HepG2 (cell line): ENCODE measurements around the gene WBP1. TPM values are rescaled to one million over a fixed set of nuclear protein-coding genes. Genes with fewer than 3 reads are reported as not detected.

Experiments used
- AHR ChIP-seq: IDR thresholded peaks from 2 replicates; pipeline ENCODE4 v1.6.1; 2018; ENCODE audit warnings: missing genetic modification reagents, missing compliant biosample characterization
- ARID2 ChIP-seq: sonication (generic); formaldehyde crosslinking; IDR thresholded peaks from 2 replicates; pipeline ENCODE4 v1.8.1; 2022; ENCODE audit warnings: mild to moderate bottlenecking, missing genetic modification reagents, borderline replicate concordance
- ATRX ChIP-seq: sonication (generic); formaldehyde crosslinking; IDR thresholded peaks from 2 replicates; pipeline ENCODE4 v1.4.0; 2020; ENCODE audit warnings: missing genetic modification reagents, borderline replicate concordance
- BCL6 ChIP-seq: IDR thresholded peaks from 2 replicates; pipeline ENCODE4 v1.6.1; 2016; ENCODE audit warnings: missing genetic modification reagents, missing compliant biosample characterization
- CAMTA2 ChIP-seq: sonication (generic); formaldehyde crosslinking; IDR thresholded peaks from 2 replicates; pipeline ENCODE4 v1.4.0; 2020; ENCODE audit warnings: mild to moderate bottlenecking, missing genetic modification reagents, borderline replicate concordance
- DDIT3 ChIP-seq: sonication (generic); formaldehyde crosslinking; IDR thresholded peaks from 2 replicates; pipeline ENCODE4 v1.4.0; 2020; ENCODE audit warnings: mild to moderate bottlenecking, missing genetic modification reagents
- MIXL1 ChIP-seq: IDR thresholded peaks from 2 replicates; pipeline ENCODE4 v1.6.1; 2016
- MXD1 ChIP-seq: sonication (generic); formaldehyde crosslinking; IDR thresholded peaks from 2 replicates; pipeline ENCODE4 v1.4.0; 2020; ENCODE audit warnings: mild to moderate bottlenecking, missing genetic modification reagents
- PHB2 ChIP-seq: fragments of 450-650 bp; IDR thresholded peaks from 2 replicates; pipeline ENCODE4 v1.6.1; 2018; ENCODE audit not compliant: partially characterized antibody
- PREB ChIP-seq: sonication (generic); formaldehyde crosslinking; IDR thresholded peaks from 2 replicates; pipeline ENCODE4 v1.4.0; 2020; ENCODE audit warnings: missing genetic modification reagents
- RAD51 ChIP-seq: fragments of 450-650 bp; IDR thresholded peaks from 2 replicates; pipeline ENCODE4 v1.6.1; 2016; ENCODE audit warnings: borderline replicate concordance
- REL ChIP-seq: sonication (generic); formaldehyde crosslinking; conservative IDR thresholded peaks from 2 replicates; pipeline ENCODE4 v1.8.0; 2022; ENCODE audit warnings: mild to moderate bottlenecking, missing genetic modification reagents, moderate library complexity
- REXO4 ChIP-seq: sonication (generic); formaldehyde crosslinking; IDR thresholded peaks from 2 replicates; pipeline ENCODE4 v1.8.0; 2022; ENCODE audit warnings: missing genetic modification reagents, mild to moderate bottlenecking, borderline replicate concordance
- SAP130 ChIP-seq: IDR thresholded peaks from 2 replicates; pipeline ENCODE4 v1.6.1; 2016; ENCODE audit warnings: low read depth
- SKI ChIP-seq: fragments of 450-650 bp; IDR thresholded peaks from one replicate; pipeline ENCODE4 v1.6.1; 2018; ENCODE audit warnings: mild to moderate bottlenecking; ENCODE audit not compliant: partially characterized antibody
- SMARCC2 ChIP-seq: fragments of 450-650 bp; IDR thresholded peaks from 2 replicates; pipeline ENCODE4 v1.6.1; 2017; ENCODE audit warnings: antibody characterized with exemption, mild to moderate bottlenecking
- SNAPC2 ChIP-seq: sonication (generic); formaldehyde crosslinking; IDR thresholded peaks from 2 replicates; pipeline ENCODE4 v1.8.1; 2022; ENCODE audit warnings: mild to moderate bottlenecking, missing genetic modification reagents
- THYN1 ChIP-seq: sonication (generic); formaldehyde crosslinking; IDR thresholded peaks from 2 replicates; pipeline ENCODE4 v1.8.1; 2023; ENCODE audit warnings: low read depth, mild to moderate bottlenecking, moderate library complexity, missing genetic modification reagents, borderline replicate concordance
- USF2 ChIP-seq, 2 experiments: sonication (generic) in 1 of 2; formaldehyde crosslinking in 1 of 2; IDR thresholded peaks; 2 replicates each; pipeline versions ENCODE4 v1.5.1 to v1.6.1; 2011 to 2020; ENCODE audit warnings: borderline replicate concordance in 1 of 2, low read depth in 1 of 2, low read length in 1 of 2, mild to moderate bottlenecking in 1 of 2, missing genetic modification reagents in 1 of 2, moderate library complexity in 1 of 2
- ZFP91 ChIP-seq: sonication (generic); formaldehyde crosslinking; IDR thresholded peaks from 2 replicates; pipeline ENCODE4 v1.9.0; 2022; ENCODE audit warnings: missing genetic modification reagents, mild to moderate bottlenecking, borderline replicate concordance
- ZNF556 ChIP-seq: sonication (generic); formaldehyde crosslinking; IDR thresholded peaks from 2 replicates; pipeline ENCODE4 v1.4.0; 2020; ENCODE audit warnings: mild to moderate bottlenecking, missing genetic modification reagents, borderline replicate concordance
- ZNF766 ChIP-seq: sonication (generic); formaldehyde crosslinking; IDR thresholded peaks from 2 replicates; pipeline ENCODE4 v1.5.0; 2020; ENCODE audit warnings: missing genetic modification reagents, borderline replicate concordance
- ZNF839 ChIP-seq: sonication (generic); formaldehyde crosslinking; IDR thresholded peaks from 2 replicates; pipeline ENCODE4 v1.4.0; 2020; ENCODE audit warnings: missing genetic modification reagents, mild to moderate bottlenecking, borderline replicate concordance
- ZSCAN25 ChIP-seq: sonication (generic); formaldehyde crosslinking; IDR thresholded peaks from 2 replicates; pipeline ENCODE4 v1.8.0; 2022; ENCODE audit warnings: mild to moderate bottlenecking, missing genetic modification reagents
- polyA plus RNA-seq, 8 experiments: library from polyadenylated mRNA; depleted of rRNA in 3 of 8; stranded (reverse) in 7 of 8; unstranded in 1 of 8; fragments of >200 nt; fragmentation: Illumina TruSeq in 4 of 8; extraction: Trizol in 4 of 8; gene quantifications; 2 replicates each; pipeline versions ENCODE4 v1.2.1 to v1.2.3, GENCODE V29; 2011 to 2016; ENCODE audit warnings: low read depth in 4 of 8, missing spikeins in 1 of 8, mixed read lengths in 1 of 8; ENCODE audit not compliant: insufficient read depth in 1 of 8
- total RNA-seq, 5 experiments: library from RNA; depleted of rRNA; stranded (reverse); fragments of >200 nt; fragmentation: Illumina TruSeq; extraction: Trizol; gene quantifications; 2 replicates each; pipeline ENCODE4 v1.2.3, GENCODE V29; 2016; ENCODE audit warnings: low read depth in 1 of 5

Gene WBP1
- total and polyA plus RNA-seq, 2 of the 13 experiments (the other 11 are each of a cell fraction or from before 2014, with no cell fraction given), result 38.8 to 85.7 TPM

- peak; percentile 97 for TF ChIP-seq ZFP91
- TF ChIP-seq ZSCAN25, result peak; percentile 88
- no peak for TF ChIP-seq PHB2
- TF ChIP-seq ARID2, result peak; percentile 95
- TF ChIP-seq SMARCC2, result no peak
- TF ChIP-seq AHR, result peak; percentile 94; the same call in 1 of the 2 replicates
- peak; percentile 90; the same call in 1 of the 2 replicates for TF ChIP-seq ZNF839 (CRISPR knock-in tag)
- peak; percentile 91 for TF ChIP-seq MXD1 (CRISPR knock-in tag)
- peak; percentile 95; the same call in 1 of the 2 replicates for TF ChIP-seq CAMTA2
- TF ChIP-seq RAD51, result no peak
- peak; percentile 96 for TF ChIP-seq MIXL1 (CRISPR knock-in tag)
- TF ChIP-seq ZNF766 (CRISPR knock-in tag), result peak; percentile 26; the same call in 1 of the 2 replicates
- TF ChIP-seq SNAPC2, result peak; percentile 71
- peak; percentile 82; the same call in 1 of the 2 replicates for TF ChIP-seq BCL6
- TF ChIP-seq DDIT3 (CRISPR knock-in tag), result peak; percentile 85; the same call in 1 of the 2 replicates
- TF ChIP-seq REXO4 (CRISPR knock-in tag), result no peak
- no peak for TF ChIP-seq USF2 (IDR thresholded peaks at IDR 0.05; ENCODE audit: low read depth, low read length)
- no peak for TF ChIP-seq USF2 (CRISPR knock-in tag; IDR thresholded peaks at IDR 0.05; ENCODE audit: borderline replicate concordance)
- peak; percentile 97; the same call in 1 of the 2 replicates for TF ChIP-seq ZNF556
- no peak; the same call in 1 of the 2 replicates for TF ChIP-seq THYN1 (CRISPR knock-in tag)
- TF ChIP-seq ATRX (CRISPR knock-in tag), result no peak; the same call in 1 of the 2 replicates
- peak; percentile 87 for TF ChIP-seq SKI
- TF ChIP-seq SAP130 (CRISPR knock-in tag), result peak; percentile 100
- TF ChIP-seq REL (CRISPR knock-in tag), result no peak
- no peak for TF ChIP-seq PREB (CRISPR knock-in tag)
Measured at GRCh38 chr2:74454654-74455511, 3.4 kb upstream of the WBP1 start, which contains the start of gene INO80B (continued).
